ENCODE results near the gene C5orf58. TPM values are rescaled to one million over a fixed set of nuclear protein-coding genes. Genes with fewer than 3 reads are reported as not detected.

The C5orf58 gene
- total RNA-seq (not detected), total RNA-seq (0 to 0.25 (median 0) reads per million in 172 experiments)
- polyA plus RNA-seq (2013, experiment 1 of 2) = 11.1 TPM
- 11.1 TPM for polyA plus RNA-seq (2013, experiment 2 of 2)

GRCh38 chr5:170232786-170233185 lies at the start of gene C5orf58:
TSS of gene C5orf58 (plus strand) at chr5:170232985. CDS start at chr5:170234977, 1,992 bp downstream.
- Mint-ChIP-seq H3K4me1 (ENCODE audit: low read depth) (peaks cover 5% of the 10 kb centered on the region), H3K4me3 (no peak within 1 kb of the TSS), H3K27ac (no peak within 1 kb of the TSS), H3K27me3 (no peaks in the 10 kb centered on the region), H3K36me3 (ENCODE audit: low read depth) (no peaks in the 10 kb centered on the region), H3K9me3 (no peaks in the 10 kb centered on the region)
- ChIA-PET POLR2A (interaction anchor here (1.5 kb wide), 1 partner anchor 34 kb away, joined by 6 read pairs; no protein-coding TSS in a partner anchor), CTCF (no interaction called here)
- Histone ChIP-seq H3K27me3 (ENCODE audit: control insufficient read depth in 1 of 2, insufficient read depth in 2 of 2, low read length in 2 of 2) (no peaks in the 10 kb centered on the region), H3K4me1 (ENCODE audit: insufficient read depth, low read length) (no peaks in the 10 kb centered on the region), H3K9me3 (ENCODE audit: control insufficient read depth in 1 of 2, insufficient read depth in 1 of 2, low read length in 2 of 2) (peaks cover 0 to 8% of the 10 kb centered on the region in 2 experiments), H3K27ac (ENCODE audit: low read depth in 1 of 2, low read length in 2 of 2) (no peak within 1 kb of the TSS), H3K4me3 (ENCODE audit: low read length) (no peak within 1 kb of the TSS), H3K36me3 (ENCODE audit: insufficient read depth, low read length) (no peaks in the 10 kb centered on the region)
- DNase-seq = no peak
- intact Hi-C loops (cut with DNase I, micrococcal nuclease) = no loop called here
- ATAC-seq (ENCODE audit: poor library complexity) = no peak
- TF ChIP-seq CTCF (IDR thresholded peaks at IDR 0.05) = no peak

GRCh38 chr5:170183816-170184687 lies 48.7 kb upstream of the C5orf58 start:
- H3K36me3 Mint-ChIP-seq (ENCODE audit: low read depth) = no peaks in the 10 kb centered on the region
- Histone ChIP-seq H3K4me3 (ENCODE audit: low read length) (no peak overlapping the region), H3K36me3 (ENCODE audit: insufficient read depth, low read length) (no peaks in the 10 kb centered on the region), H3K4me1 (ENCODE audit: insufficient read depth, low read length) (no peaks in the 10 kb centered on the region), H3K9me3 (ENCODE audit: control insufficient read depth in 1 of 2, insufficient read depth in 1 of 2, low read length in 2 of 2) (peaks cover 0 to 5% of the 10 kb centered on the region in 2 experiments), H3K27ac (ENCODE audit: low read depth in 1 of 2, low read length in 2 of 2) (no peak overlapping the region), H3K27me3 (ENCODE audit: control insufficient read depth in 1 of 2, insufficient read depth in 2 of 2, low read length in 2 of 2) (no peaks in the 10 kb centered on the region)
- H3K27me3 Mint-ChIP-seq = no peaks in the 10 kb centered on the region
- DNase-seq = peak in 12 of 14 experiments; percentile 4 to 52 (median 19)
- ChIA-PET POLR2A (no interaction called here), CTCF (no interaction called here)
- no peaks in the 10 kb centered on the region for H3K9me3 Mint-ChIP-seq
- ATAC-seq (ENCODE audit: poor library complexity) = no peak
- TF ChIP-seq CTCF (IDR thresholded peaks at IDR 0.05) = peak; percentile 62
- H3K4me1 Mint-ChIP-seq (ENCODE audit: low read depth) = no peaks in the 10 kb centered on the region
- intact Hi-C loops (cut with DNase I, micrococcal nuclease) = no loop called here
- H3K4me3 Mint-ChIP-seq = no peak overlapping the region
- H3K27ac Mint-ChIP-seq = no peak overlapping the region

- Histone ChIP-seq H3K27ac (ENCODE audit: low read depth in 1 of 2, low read length in 2 of 2) (no peak overlapping the region), H3K27me3 (ENCODE audit: control insufficient read depth in 1 of 2, insufficient read depth in 2 of 2, low read length in 2 of 2) (no peaks in the 10 kb centered on the region), H3K4me1 (ENCODE audit: insufficient read depth, low read length) (no peaks in the 10 kb centered on the region), H3K36me3 (ENCODE audit: insufficient read depth, low read length) (no peaks in the 10 kb centered on the region), H3K4me3 (ENCODE audit: low read length) (no peak overlapping the region), H3K9me3 (ENCODE audit: control insufficient read depth in 1 of 2, insufficient read depth in 1 of 2, low read length in 2 of 2) (peaks cover 0 to 5% of the 10 kb centered on the region in 2 experiments)
- H3K27me3 Mint-ChIP-seq = no peaks in the 10 kb centered on the region
- no peak overlapping the region for H3K27ac Mint-ChIP-seq
- H3K4me3 Mint-ChIP-seq = no peak overlapping the region
- ChIA-PET POLR2A (no interaction called here), CTCF (no interaction called here)
- H3K36me3 Mint-ChIP-seq (ENCODE audit: low read depth) = no peaks in the 10 kb centered on the region
- DNase-seq (no peak), ATAC-seq (ENCODE audit: poor library complexity) (no peak)
- intact Hi-C loops (cut with DNase I, micrococcal nuclease) = no loop called here
- no peaks in the 10 kb centered on the region for H3K9me3 Mint-ChIP-seq
- no peak for TF ChIP-seq CTCF (IDR thresholded peaks at IDR 0.05)
- no peaks in the 10 kb centered on the region for H3K4me1 Mint-ChIP-seq (ENCODE audit: low read depth)
These were observed 48.0 kb upstream of the C5orf58 start for GRCh38 chr5:170184737-170185136.

Data from CD4-positive, alpha-beta T cell (primary cell).